Measurements from ENCODE around the gene IRGQ.

The IRGQ gene

DNA sequence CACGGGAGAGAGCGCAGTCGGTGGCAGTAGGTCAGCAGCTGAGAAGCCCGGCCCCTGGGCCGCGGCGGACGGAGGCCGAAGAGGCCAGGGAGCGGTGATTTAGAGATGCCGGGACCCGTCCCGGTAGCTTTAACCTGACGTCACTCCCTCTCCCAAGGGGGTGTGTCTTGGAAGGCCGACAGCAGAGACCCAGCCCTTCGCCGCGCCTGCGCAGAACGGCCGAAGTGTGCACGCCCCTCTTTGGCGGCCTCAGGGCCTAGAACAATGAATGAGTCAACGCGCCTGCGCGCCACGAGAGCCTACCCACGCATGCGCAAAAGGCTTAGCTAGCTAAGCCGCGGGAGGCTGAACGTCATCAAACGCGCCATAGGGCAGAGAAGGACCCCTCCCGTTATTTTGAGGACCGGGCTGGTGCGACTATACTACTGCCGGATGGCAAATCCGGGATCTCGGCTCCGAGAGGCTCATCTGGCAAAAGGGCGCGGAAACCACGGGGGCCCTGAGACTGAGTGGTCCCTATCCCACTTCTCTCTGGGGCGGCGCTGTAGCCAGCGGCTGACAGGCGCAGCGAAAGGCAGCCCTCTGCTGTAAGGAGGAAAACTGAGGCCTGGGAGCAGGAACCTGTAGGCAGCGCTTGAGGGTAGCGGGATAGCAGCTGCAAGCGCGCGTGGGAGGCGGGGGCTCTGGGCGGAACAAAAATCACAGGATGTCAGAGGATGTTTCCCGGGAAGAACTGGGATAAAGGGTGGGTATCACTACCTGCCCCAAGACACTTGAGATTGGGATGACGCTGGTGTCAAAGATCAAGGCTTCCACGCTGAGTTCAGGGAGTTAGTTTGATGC lies at the start of gene IRGQ, which contains the start of gene ZNF576 (continued):
- TF ChIP-seq, protein P1, sequence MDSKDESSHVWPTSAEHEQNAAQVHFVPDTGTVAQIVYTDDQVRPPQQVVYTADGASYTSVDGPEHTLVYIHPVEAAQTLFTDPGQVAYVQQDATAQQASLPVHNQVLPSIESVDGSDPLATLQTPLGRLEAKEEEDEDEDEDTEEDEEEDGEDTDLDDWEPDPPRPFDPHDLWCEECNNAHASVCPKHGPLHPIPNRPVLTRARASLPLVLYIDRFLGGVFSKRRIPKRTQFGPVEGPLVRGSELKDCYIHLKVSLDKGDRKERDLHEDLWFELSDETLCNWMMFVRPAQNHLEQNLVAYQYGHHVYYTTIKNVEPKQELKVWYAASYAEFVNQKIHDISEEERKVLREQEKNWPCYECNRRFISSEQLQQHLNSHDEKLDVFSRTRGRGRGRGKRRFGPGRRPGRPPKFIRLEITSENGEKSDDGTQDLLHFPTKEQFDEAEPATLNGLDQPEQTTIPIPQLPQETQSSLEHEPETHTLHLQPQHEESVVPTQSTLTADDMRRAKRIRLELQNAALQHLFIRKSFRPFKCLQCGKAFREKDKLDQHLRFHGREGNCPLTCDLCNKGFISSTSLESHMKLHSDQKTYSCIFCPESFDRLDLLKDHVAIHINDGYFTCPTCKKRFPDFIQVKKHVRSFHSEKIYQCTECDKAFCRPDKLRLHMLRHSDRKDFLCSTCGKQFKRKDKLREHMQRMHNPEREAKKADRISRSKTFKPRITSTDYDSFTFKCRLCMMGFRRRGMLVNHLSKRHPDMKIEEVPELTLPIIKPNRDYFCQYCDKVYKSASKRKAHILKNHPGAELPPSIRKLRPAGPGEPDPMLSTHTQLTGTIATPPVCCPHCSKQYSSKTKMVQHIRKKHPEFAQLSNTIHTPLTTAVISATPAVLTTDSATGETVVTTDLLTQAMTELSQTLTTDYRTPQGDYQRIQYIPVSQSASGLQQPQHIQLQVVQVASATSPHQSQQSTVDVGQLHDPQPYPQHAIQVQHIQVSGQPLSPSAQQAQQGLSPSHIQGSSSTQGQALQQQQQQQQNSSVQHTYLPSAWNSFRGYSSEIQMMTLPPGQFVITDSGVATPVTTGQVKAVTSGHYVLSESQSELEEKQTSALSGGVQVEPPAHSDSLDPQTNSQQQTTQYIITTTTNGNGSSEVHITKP (tag by site-specific recombination; IDR thresholded peaks at IDR 0.05): peak; percentile 58
- TF ChIP-seq ZNF266 (tag by site-specific recombination; IDR thresholded peaks at IDR 0.05; ENCODE audit: low read depth) (no peak), ZNF302 (tag by site-specific recombination; IDR thresholded peaks at IDR 0.05; ENCODE audit: low read depth) (no peak), EGR2 (tag by site-specific recombination; IDR thresholded peaks at IDR 0.05; ENCODE audit: low read depth) (peak; percentile 98), ZNF585B (tag by site-specific recombination; IDR thresholded peaks at IDR 0.05) (no peak), ZBTB8A (tag by site-specific recombination; IDR thresholded peaks at IDR 0.05) (peak; percentile 87), ZNF132 (tag by site-specific recombination; IDR thresholded peaks at IDR 0.05; ENCODE audit: borderline replicate concordance) (no peak), ZNF76 (tag by site-specific recombination; IDR thresholded peaks at IDR 0.05; ENCODE audit: borderline replicate concordance, low read depth) (peak; percentile 91), REPIN1 (tag by site-specific recombination; IDR thresholded peaks at IDR 0.05; ENCODE audit: low read depth) (peak; percentile 94; the same call in 1 of the 2 replicates), ZNF843 (tag by site-specific recombination; IDR thresholded peaks at IDR 0.05) (peak; percentile 90), SCRT2 (tag by site-specific recombination; IDR thresholded peaks at IDR 0.05) (peak; percentile 100), SCRT1 (tag by site-specific recombination; IDR thresholded peaks at IDR 0.05; ENCODE audit: borderline replicate concordance) (peak; percentile 100), ZNF558 (tag by site-specific recombination; IDR thresholded peaks at IDR 0.05) (peak; percentile 82), ZNF544 (tag by site-specific recombination; IDR thresholded peaks at IDR 0.05) (no peak), ZNF529 (tag by site-specific recombination; IDR thresholded peaks at IDR 0.05; ENCODE audit: insufficient replicate concordance) (no peak), PRDM1 (tag by site-specific recombination; IDR thresholded peaks at IDR 0.05) (no peak), IKZF3 (tag by site-specific recombination; IDR thresholded peaks at IDR 0.05) (peak; percentile 96), ZNF37A (tag by site-specific recombination; IDR thresholded peaks at IDR 0.05) (no peak), HOXC10 (CRISPR knock-in tag; IDR thresholded peaks at IDR 0.05) (no peak), ZNF24 (tag by site-specific recombination; IDR thresholded peaks at IDR 0.05) (peak; percentile 98), ZNF629 (tag by site-specific recombination; IDR thresholded peaks at IDR 0.05) (peak; percentile 97), HOXA7 (CRISPR knock-in tag; IDR thresholded peaks at IDR 0.05; ENCODE audit: borderline replicate concordance) (no peak)
- TF ChIP-seq, protein P2, sequence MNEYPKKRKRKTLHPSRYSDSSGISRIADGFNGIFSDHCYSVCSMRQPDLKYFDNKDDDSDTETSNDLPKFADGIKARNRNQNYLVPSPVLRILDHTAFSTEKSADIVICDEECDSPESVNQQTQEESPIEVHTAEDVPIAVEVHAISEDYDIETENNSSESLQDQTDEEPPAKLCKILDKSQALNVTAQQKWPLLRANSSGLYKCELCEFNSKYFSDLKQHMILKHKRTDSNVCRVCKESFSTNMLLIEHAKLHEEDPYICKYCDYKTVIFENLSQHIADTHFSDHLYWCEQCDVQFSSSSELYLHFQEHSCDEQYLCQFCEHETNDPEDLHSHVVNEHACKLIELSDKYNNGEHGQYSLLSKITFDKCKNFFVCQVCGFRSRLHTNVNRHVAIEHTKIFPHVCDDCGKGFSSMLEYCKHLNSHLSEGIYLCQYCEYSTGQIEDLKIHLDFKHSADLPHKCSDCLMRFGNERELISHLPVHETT (tag by site-specific recombination; IDR thresholded peaks at IDR 0.05): peak; percentile 99
- TF ChIP-seq, protein P3, sequence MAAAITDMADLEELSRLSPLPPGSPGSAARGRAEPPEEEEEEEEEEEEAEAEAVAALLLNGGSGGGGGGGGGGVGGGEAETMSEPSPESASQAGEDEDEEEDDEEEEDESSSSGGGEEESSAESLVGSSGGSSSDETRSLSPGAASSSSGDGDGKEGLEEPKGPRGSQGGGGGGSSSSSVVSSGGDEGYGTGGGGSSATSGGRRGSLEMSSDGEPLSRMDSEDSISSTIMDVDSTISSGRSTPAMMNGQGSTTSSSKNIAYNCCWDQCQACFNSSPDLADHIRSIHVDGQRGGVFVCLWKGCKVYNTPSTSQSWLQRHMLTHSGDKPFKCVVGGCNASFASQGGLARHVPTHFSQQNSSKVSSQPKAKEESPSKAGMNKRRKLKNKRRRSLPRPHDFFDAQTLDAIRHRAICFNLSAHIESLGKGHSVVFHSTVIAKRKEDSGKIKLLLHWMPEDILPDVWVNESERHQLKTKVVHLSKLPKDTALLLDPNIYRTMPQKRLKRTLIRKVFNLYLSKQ (tag by site-specific recombination; IDR thresholded peaks at IDR 0.05; ENCODE audit: borderline replicate concordance): no peak
- TF ChIP-seq, protein P4, sequence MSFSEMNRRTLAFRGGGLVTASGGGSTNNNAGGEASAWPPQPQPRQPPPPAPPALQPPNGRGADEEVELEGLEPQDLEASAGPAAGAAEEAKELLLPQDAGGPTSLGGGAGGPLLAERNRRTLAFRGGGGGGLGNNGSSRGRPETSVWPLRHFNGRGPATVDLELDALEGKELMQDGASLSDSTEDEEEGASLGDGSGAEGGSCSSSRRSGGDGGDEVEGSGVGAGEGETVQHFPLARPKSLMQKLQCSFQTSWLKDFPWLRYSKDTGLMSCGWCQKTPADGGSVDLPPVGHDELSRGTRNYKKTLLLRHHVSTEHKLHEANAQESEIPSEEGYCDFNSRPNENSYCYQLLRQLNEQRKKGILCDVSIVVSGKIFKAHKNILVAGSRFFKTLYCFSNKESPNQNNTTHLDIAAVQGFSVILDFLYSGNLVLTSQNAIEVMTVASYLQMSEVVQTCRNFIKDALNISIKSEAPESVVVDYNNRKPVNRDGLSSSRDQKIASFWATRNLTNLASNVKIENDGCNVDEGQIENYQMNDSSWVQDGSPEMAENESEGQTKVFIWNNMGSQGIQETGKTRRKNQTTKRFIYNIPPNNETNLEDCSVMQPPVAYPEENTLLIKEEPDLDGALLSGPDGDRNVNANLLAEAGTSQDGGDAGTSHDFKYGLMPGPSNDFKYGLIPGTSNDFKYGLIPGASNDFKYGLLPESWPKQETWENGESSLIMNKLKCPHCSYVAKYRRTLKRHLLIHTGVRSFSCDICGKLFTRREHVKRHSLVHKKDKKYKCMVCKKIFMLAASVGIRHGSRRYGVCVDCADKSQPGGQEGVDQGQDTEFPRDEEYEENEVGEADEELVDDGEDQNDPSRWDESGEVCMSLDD (tag by site-specific recombination; IDR thresholded peaks at IDR 0.05): peak; percentile 71
- TF ChIP-seq, protein P5, sequence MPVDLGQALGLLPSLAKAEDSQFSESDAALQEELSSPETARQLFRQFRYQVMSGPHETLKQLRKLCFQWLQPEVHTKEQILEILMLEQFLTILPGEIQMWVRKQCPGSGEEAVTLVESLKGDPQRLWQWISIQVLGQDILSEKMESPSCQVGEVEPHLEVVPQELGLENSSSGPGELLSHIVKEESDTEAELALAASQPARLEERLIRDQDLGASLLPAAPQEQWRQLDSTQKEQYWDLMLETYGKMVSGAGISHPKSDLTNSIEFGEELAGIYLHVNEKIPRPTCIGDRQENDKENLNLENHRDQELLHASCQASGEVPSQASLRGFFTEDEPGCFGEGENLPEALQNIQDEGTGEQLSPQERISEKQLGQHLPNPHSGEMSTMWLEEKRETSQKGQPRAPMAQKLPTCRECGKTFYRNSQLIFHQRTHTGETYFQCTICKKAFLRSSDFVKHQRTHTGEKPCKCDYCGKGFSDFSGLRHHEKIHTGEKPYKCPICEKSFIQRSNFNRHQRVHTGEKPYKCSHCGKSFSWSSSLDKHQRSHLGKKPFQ (tag by site-specific recombination; IDR thresholded peaks at IDR 0.05): peak; percentile 64; the same call in 1 of the 2 replicates
- TF ChIP-seq, protein P6, sequence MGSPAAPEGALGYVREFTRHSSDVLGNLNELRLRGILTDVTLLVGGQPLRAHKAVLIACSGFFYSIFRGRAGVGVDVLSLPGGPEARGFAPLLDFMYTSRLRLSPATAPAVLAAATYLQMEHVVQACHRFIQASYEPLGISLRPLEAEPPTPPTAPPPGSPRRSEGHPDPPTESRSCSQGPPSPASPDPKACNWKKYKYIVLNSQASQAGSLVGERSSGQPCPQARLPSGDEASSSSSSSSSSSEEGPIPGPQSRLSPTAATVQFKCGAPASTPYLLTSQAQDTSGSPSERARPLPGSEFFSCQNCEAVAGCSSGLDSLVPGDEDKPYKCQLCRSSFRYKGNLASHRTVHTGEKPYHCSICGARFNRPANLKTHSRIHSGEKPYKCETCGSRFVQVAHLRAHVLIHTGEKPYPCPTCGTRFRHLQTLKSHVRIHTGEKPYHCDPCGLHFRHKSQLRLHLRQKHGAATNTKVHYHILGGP (tag by site-specific recombination; IDR thresholded peaks at IDR 0.05): peak; percentile 90
